HG02885 (cell line): ENCODE results near the gene ALG12.

Experiments used
- ATAC-seq: cut with Tn5 transposase; IDR thresholded peaks from one replicate; pipeline ENCODE4 v1.9.1; 2021; ENCODE audit warnings: mild to moderate bottlenecking; ENCODE audit not compliant: unreplicated experiment, poor library complexity

The ALG12 gene

DNA sequence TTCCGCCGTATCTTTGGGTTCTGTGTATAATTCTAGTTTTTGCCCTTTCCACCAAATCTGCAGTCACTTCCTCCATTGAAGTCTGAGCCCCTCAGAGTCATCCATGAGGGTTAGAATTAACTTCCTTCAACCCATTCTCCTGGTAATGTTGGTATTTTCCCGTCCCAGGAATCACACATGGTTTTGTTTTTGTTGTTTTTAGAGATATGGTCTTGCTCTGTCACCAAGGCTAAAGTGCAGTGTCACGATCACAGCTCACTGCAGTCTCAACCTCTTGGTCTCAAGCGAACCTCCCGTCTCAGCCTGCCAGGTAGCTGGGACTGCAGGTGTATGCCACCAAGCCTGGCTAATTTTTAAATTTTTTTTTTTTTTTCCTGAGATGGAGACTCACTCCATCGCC, 45.9 kb downstream of the ALG12 start:
- ATAC-seq, result no peak

DNA sequence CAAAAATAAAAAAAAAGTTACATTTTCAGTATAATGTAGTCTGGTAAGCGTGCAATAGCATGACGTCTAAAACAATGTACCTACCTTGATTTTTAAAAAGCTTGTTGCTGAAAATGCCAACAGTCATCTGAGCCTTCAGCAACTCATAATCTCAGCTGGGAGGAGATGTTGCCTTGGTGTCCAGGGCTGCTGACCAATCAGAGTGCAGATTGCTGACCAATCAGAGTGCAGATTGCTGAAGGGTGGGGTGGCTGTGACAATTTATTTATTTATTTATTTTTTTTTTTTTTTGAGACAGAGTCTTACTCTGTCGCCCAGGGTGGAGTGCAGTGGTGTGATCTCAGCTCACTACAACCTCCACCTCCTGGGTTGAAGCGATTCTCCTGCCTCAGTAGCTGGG, 46.8 kb downstream of the ALG12 start:
- no peak for ATAC-seq

DNA sequence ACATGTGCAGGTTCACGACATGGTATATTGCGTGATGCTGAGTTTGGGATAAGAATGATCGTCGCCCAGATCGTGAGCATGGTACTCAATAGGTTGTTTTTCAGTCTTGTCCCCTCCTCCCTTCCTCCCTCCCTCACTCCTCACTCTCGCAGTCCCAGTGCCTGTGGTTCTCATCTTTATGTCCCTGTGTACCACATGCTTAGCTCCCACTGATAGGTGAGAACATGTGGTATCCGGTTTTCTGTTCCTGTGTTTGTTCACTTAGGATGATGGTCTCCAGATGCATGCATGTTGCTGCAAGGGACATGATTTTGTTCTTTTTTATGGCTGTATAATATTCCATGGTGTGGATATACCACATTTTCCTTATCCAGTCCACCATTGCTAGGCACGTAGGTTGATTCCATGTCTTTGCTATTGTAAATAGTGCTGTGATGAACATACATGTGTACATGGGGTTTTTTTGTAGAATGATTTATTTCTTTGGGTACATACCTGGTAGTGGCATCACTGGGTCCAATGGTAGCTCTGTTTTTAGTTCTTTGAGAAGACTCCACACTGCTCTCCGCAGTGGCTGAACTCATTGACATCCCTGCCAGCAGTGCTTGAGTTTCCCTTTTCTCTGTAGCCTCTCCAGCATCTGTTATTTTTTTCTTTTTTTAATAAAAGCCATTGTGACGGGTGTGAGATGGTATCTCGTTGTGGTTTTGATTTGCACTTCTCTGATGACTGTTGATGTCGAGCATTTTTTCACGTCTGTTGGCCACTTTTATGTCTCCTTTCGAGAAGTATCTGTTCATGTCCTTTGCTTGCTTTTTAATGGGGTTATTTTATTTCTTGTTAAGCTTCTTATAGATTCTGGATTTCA, 48.2 kb downstream of the ALG12 start:
- no peak for ATAC-seq

DNA sequence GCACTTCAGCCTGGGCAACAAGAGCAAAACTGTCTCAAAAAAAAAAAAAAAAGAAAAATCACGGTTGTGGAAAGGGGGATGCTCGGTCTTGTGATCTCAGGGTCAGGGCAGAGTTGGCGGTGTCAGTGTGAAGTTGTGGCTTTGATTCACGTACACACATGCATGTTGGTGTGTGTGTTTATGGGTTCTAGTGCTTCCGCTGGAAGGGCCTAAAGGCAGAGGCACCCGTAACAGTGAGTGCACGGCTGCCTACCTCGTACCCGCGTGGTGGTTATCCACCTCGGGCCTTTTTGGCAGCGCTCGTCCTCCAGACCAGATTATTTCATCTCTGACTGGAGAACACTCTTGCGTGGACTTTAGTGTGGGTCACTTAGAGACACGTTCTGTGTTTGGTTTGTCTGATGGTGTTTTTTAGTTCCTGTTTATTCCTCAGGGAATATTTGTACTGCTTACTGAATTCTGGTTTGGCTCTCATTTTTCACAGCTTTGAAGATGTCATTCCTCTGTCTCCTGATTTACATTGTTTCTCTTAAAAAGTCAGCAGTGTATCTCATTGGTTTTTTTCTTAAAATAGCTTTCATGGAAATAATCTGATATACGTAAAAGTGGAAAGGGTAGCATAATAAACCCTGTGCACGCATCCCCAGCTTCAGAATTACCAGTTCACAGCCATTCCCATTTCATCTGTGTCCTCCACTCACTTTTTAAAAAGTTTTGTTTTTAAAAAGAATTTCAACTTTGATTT, 49.0 kb downstream of the ALG12 start:
- no peak for ATAC-seq

DNA sequence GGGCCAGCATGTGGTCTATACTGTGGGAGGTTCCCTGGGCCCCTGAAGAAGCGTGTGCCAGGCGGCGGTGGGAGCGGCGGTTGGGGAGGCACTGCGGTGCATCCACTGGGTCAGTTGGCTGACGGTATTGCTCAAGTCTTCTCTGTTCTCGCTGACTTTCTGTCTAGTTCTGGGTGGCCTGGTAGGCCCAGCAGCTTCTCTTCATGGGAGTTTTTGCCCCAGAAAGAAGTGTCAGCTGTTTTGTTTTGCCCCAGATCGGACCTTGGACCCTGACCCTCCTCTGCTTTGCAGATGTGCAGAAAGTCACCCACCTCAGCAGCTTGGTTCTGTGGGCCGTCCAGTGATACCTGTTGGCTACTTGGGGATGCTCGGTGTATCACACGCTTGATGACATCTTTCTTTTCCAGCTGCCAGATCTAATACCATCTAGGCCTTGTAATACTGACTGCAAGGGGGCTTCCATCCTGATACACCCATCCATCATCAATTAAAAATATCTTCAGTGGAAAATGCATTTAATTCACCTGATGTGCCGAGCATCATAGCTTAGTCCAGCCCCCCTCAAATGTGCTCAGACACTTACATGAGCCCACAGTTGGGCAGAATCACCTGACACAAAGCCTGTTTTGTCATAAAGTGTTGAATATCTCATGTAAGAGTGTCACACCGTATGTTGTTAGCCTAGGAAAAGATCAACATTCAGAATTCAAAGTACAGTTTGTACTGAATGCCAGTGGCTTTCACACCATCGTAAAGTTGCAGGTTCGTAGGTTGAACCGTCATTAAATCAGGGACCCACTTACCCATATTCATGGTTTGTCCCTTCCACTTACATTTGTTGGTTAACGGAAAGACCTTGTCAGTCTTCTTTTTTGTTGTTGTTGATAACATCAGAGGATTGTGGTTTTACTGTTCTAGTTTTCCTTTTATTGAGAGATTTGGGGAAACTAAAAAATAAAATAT, 50.7 kb downstream of the ALG12 start:
- no peak for ATAC-seq

DNA sequence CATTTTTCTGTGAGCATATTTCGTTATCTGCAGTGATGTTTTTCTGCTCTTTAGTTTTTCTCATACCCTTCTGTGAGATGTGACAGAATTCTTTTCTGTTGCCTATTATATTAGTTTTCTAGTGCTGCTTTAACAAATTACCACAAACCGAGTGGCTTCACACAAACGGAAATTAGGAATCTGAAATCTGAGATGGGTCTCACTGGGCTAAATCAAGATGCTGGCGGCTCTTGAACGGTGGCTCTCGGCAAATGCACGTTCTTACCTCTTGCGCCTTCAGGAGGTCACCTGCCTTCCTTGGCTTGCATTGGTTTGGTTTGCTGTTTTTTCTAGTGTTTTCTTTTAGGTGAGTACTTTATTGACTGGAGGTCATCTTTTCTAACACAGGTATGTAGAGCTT, 51.6 kb downstream of the ALG12 start:
- no peak for ATAC-seq

DNA sequence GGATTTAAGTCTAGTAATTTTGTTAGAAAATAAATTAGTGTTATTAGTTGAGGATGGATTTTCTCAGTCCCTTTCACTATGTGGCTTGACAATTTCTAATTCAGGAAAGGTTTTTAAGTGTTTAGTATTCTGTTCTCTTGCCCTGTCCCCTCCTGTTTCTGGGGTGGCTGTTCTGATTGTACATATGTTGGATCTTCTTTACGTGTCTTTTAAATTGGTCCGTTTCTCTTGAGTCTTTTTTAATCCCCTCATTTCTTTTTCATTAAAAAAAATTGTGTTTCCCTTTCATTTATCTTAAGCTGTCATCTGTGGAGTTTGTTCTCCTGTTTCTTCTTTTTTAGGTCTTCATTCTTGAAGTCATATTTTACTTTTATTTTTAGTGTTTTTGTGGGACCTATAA, 52.1 kb downstream of the ALG12 start:
- ATAC-seq, result no peak

DNA sequence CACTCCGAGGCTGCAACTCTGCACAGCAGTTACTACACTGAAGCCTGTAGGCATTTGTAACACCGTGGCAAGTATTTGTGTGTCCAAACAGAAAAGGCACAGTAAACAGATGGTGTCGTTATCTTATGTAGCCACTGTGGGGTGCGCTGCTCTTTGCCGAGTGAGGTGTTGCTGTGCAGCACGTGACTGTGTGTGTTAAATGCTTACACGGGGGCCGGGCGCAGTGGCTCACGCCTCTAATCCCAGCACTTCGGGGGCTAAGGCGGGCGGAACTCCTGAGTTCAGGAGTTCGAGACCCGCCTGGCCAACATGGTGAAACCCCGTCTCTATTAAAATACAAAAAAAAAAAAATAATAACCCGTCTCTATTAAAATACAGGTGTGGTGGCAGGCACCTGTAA, 53.1 kb downstream of the ALG12 start:
- ATAC-seq, result no peak

DNA sequence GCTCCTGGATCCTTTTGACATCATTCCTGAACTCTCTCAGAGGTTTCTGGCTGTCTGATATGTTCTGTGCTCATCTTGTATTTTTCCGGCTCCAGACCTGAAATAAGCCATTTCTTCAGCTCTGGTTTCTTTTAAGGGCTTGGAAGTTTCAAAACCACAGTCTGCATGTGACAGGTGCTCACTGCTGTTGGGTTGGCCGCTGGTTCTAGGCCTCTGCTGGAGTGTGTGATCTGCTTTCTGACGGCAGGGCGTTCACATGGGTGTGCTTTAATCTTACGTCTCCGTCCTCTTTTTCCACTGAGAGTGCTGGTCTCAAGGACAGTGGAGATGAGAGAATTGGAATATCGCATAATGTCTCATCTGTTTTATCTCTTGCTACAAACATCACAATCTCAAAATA, 54.3 kb downstream of the ALG12 start:
- no peak for ATAC-seq

DNA sequence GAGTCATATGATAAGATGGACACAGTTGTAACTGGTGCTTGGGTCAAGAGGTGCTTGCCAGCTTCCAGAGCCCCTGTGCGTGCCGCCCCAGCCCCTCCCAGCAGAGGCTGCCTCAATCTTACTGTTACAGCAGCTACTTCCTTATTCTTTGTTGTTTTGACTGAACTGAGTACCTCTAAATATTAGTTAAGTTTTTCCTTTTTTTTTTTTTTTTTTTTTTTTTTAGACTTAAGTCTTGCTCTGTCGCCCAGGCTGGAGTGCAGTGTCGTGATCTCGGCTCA, 55.8 kb downstream of the ALG12 start:
- ATAC-seq, result no peak

DNA sequence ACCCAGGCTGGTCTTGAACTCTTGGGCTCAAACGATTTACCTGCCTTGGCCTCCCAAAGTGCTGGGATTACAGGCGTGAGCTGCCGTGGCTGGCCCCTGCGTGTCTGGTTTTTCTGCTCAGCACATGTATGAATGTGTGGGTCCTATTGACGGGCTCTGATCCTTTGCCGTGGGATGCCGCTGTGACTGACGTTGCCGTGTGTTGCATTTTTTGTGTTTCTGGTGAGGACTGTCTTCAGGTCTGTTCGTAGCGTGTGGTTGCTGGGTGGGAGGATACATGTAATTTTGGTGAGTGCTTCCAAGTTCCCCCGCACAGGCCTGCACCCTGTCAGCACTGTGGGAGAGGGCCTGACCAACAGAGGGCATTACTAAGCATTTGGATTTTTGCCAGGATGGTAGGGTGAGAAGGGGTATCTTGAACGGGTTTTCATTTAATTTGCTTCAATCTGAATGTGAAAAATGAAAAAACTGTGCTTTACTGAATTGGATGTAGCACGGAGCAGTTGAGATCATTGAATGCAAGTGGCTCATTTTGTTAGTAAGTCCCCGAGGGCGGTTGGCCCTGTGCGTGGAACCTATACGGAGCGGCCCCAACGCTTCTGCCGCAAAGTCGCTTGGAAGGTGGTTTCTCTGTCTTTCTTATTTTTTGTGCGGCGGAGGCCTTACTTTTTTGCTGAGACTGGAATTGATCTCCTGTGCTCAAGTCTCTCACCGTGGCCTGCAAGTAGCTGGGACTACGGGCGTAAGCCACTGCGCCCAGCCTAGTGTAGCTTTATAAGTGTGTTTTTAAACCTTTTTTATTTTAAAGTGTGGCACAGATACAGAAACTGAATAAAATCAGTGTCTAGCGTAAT, 56.4 kb downstream of the ALG12 start:
- ATAC-seq, result no peak

DNA sequence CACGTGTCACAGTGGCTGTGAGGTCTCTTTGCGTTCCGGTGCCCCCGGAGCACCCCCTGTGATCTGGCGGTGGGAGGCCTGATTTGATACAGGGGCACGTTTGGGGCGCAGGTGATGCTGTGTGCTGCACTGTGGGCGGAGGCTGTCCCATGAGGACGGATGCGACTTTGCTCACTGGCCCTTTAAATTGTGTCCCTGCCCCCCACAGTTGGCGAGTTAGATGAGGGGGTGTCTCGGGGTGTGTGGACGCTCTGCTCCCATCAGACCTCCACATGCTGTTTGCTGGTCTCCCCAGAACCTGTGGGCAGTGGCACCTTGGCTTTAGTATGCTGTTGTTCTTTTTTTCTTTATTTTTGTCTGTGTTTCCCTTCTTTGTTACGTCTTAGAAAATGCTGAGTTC, 59.4 kb downstream of the ALG12 start:
- no peak for ATAC-seq

DNA sequence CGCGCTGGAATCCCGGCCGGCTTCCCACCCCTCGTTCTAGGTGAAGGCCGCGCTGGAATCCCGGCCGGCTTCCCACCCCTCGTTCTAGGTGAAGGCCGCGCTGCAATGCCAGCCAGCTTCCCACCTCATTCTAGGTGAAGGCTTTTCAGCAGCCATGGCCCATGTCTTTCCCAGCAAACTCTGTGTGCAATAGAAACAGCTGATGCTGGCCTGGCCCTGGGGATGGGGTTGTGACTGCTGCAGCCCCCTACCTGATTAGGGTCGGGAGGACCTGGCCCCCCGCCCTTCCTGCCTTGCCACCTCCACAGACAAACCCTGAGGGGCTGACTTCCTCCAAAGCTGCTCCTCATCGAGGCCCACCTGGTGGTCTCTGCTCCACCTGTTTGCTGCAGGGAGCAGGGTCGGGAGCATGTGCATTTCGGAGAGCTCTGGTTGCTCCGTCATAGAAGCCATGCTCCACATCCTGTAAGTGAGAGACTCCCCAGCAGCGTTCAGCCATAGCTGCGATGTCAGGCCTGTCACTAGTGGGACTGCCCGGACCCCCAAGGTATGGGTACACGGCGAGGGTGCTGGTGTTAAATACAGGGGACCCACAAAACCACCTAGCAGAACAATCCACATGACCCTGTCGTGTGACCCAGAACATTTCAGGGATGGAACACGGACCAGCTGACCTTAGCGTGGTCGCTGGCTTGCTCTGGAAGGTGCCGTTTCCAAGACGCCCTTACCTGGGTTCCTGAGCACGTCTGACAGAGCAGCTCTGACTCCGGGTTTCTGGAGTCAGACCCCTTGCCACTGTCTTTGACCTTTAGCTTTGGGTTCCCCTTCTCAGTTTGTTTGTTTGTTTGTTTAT, 61.2 kb downstream of the ALG12 start:
- ATAC-seq, result no peak

DNA sequence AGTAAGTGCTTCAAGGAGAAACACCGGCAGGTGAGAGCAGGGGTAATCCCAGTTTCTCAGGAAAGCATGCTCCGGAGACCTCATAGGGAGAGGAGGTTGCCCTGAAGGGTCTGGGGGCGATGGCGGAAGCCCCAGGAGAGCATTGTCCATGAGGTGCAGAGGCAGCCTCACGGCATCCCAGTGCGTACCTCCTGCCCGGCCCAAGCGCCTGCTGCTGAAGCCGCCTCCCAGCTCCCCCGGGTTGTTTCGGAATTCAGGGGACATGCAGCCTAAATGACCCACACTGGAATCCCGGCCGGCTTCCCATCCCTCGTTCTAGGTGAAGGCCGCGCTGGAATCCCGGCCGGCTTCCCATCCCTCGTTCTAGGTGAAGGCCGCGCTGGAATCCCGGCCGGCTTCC, 61.9 kb downstream of the ALG12 start:
- ATAC-seq, result no peak

DNA sequence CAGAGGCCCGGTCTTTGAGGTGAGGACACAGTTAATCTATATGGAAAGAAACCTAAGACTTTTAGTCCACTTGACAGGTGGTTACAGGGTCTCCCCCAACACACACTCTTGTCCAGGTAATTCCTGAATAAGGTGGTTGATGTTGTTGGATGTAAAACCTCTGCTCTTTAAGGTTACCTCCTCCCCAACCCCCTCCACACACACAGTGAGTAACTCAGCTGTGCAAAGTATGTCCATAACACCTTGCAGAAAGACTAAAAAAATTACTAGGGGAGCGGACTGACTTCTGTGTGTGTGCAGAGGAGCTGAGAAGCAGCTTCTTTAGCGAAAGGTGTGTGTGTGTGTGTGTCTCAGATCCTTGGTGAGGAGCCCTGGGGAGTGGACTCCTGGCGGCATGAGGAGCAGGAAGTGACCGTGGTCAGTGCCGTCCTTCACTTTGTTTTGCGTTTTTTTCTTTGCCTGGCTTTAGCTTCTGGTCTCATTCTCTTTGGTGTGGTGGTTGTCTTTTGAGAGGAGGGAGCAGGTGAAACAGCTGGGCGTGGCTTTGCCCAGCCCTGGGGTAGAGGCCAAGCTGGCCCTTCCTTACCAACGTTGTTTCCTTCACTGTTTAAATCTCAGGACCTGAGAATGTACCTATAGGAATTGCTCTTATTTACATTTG, 62.9 kb downstream of the ALG12 start:
- ATAC-seq, result no peak

DNA sequence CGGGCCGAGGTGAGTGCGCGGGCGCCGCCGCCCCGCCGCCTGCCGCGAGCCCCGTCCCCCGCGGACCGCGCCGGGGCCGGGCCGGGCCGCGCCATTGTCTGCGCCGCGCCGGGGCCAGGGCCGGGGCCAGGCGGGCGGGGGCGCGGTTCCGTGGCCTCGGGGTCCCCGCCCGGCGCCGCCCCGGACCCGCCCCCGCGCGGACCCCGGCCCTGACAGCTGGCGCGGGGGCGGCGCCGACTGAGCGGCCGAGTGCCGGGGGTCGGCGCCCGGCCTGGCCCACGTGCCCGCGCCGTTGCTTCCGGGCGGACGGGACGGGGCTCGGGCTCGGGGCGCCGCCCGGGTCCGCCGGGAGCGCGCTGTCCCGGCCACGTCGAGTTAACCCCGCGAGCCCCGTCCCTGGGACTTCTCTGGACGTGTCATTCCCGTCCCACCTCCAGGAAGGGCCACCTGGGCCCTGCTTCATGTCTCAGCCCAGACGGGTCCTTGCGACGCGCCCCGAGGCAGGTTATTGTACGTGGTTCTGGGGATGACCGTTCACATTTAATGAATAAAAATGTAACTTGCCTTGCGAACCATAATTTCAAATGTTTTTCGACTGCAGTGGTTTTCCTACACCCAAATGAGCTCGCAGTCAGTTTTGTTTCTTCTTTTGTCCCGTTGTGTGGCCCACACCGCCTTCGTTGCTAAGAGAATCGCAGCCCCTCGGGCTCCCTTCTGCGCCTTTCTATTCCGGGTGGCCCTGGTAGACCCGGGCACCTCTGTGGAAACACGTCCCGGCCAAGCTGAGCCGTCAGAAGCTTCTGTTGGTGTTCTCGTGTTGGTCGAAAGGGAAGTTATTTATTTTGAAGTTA, 64.0 kb downstream of the ALG12 start:
- ATAC-seq, result no peak
